ENCODE data around the gene GUCA1A.

- TF ChIP-seq EZH2 (IDR thresholded peaks at IDR 0.05): no peak
- no peak for TF ChIP-seq POLR2AphosphoS5 (IDR thresholded peaks at IDR 0.05; ENCODE audit: borderline replicate concordance, low read depth, low read length)
Measured at GRCh38 chr6:42179261-42179944, 6.2 kb downstream of the GUCA1A start.

All from SK-N-MC (cell line).